ENCODE measurements around the gene UBQLN3. TPM values are rescaled to one million over a fixed set of nuclear protein-coding genes. Genes with fewer than 3 reads are reported as not detected.

Gene UBQLN3
- not detected for polyA plus RNA-seq

- H3K27ac Mint-ChIP-seq = peak within 1 kb of the TSS in 1 of 3 donors; percentile 21
- H3K36me3 Mint-ChIP-seq = no peaks in the 10 kb centered on the region
- no peak within 1 kb of the TSS for H3K4me3 Mint-ChIP-seq
- no peaks in the 10 kb centered on the region for H3K9me3 Mint-ChIP-seq
- H3K4me1 Mint-ChIP-seq = no peaks in the 10 kb centered on the region
- H3K27me3 Mint-ChIP-seq = no peaks in the 10 kb centered on the region
Observed at GRCh38 chr11:5509803-5510202, at the start of gene UBQLN3. UBQLN3 (minus strand) TSS chr11:5509957; CDS start chr11:5509558, 399 bp downstream.

- H3K9me3 Mint-ChIP-seq = no peaks in the 10 kb centered on the region
- no peaks in the 10 kb centered on the region for H3K36me3 Mint-ChIP-seq
- H3K4me3 Mint-ChIP-seq = no peak overlapping the region
- H3K27ac Mint-ChIP-seq = no peak overlapping the region
- H3K27me3 Mint-ChIP-seq = no peaks in the 10 kb centered on the region
- H3K4me1 Mint-ChIP-seq = no peaks in the 10 kb centered on the region
Observed at GRCh38 chr11:5557751-5558150, 48.0 kb upstream of the UBQLN3 start.

GRCh38 chr11:5556596-5557188 is 46.9 kb upstream of the UBQLN3 start:
- H3K27ac Mint-ChIP-seq = no peak overlapping the region
- H3K4me3 Mint-ChIP-seq = no peak overlapping the region
- H3K9me3 Mint-ChIP-seq = no peaks in the 10 kb centered on the region
- no peaks in the 10 kb centered on the region for H3K27me3 Mint-ChIP-seq
- H3K36me3 Mint-ChIP-seq = no peaks in the 10 kb centered on the region
- H3K4me1 Mint-ChIP-seq = no peaks in the 10 kb centered on the region

GRCh38 chr11:5553343-5553742 is 43.6 kb upstream of the UBQLN3 start:
- Mint-ChIP-seq H3K27me3 (no peaks in the 10 kb centered on the region), H3K4me3 (no peak overlapping the region), H3K9me3 (no peaks in the 10 kb centered on the region), H3K36me3 (peaks cover 3% of the 10 kb centered on the region), H3K4me1 (no peaks in the 10 kb centered on the region), H3K27ac (no peak overlapping the region)

- peaks cover 3% of the 10 kb centered on the region for H3K36me3 Mint-ChIP-seq
Observed at GRCh38 chr11:5550440-5551095, 40.8 kb upstream of the UBQLN3 start.

GRCh38 chr11:5548440-5548839 is 38.7 kb upstream of the UBQLN3 start, which contains the start of gene OR52H1:
OR52H1 (minus strand) TSS chr11:5548540; CDS start chr11:5545505, 3,035 bp downstream.
- Mint-ChIP-seq H3K27ac (no peak within 1 kb of the TSS), H3K4me3 (no peak within 1 kb of the TSS), H3K36me3 (peaks cover 3% of the 10 kb centered on the region), H3K9me3 (no peaks in the 10 kb centered on the region), H3K4me1 (no peaks in the 10 kb centered on the region), H3K27me3 (no peaks in the 10 kb centered on the region)

More at GRCh38 chr11:5550440-5551095, 40.8 kb upstream of the UBQLN3 start:
- Mint-ChIP-seq H3K27me3 (no peaks in the 10 kb centered on the region), H3K4me1 (no peaks in the 10 kb centered on the region), H3K4me3 (no peak overlapping the region), H3K27ac (no peak overlapping the region), H3K9me3 (no peaks in the 10 kb centered on the region)

- H3K9me3 Mint-ChIP-seq = no peaks in the 10 kb centered on the region
- H3K27me3 Mint-ChIP-seq = no peaks in the 10 kb centered on the region
- H3K27ac Mint-ChIP-seq = no peak overlapping the region
- H3K4me3 Mint-ChIP-seq = no peak overlapping the region
- no peaks in the 10 kb centered on the region for H3K4me1 Mint-ChIP-seq
- peaks cover 3% of the 10 kb centered on the region for H3K36me3 Mint-ChIP-seq
Observed at GRCh38 chr11:5547982-5548381, 38.2 kb upstream of the UBQLN3 start.

GRCh38 chr11:5546457-5546856 is 36.7 kb upstream of the UBQLN3 start:
- Mint-ChIP-seq H3K27ac (no peak overlapping the region), H3K27me3 (no peaks in the 10 kb centered on the region), H3K36me3 (peaks cover 3% of the 10 kb centered on the region), H3K9me3 (no peaks in the 10 kb centered on the region), H3K4me1 (no peaks in the 10 kb centered on the region), H3K4me3 (no peak overlapping the region)

- Mint-ChIP-seq H3K4me3 (no peak overlapping the region), H3K27ac (no peak overlapping the region), H3K36me3 (no peaks in the 10 kb centered on the region), H3K9me3 (peaks cover 0 to 12% (median 3%) of the 10 kb centered on the region in 3 donors), H3K4me1 (no peaks in the 10 kb centered on the region), H3K27me3 (no peaks in the 10 kb centered on the region)
Observed at GRCh38 chr11:5541427-5541826, 31.7 kb upstream of the UBQLN3 start.

GRCh38 chr11:5536482-5536881 is 26.7 kb upstream of the UBQLN3 start:
- Mint-ChIP-seq H3K36me3 (no peaks in the 10 kb centered on the region), H3K27me3 (no peaks in the 10 kb centered on the region), H3K9me3 (peaks cover 0 to 15% (median 3%) of the 10 kb centered on the region in 3 donors), H3K4me3 (no peak overlapping the region), H3K4me1 (no peaks in the 10 kb centered on the region), H3K27ac (no peak overlapping the region)

- Mint-ChIP-seq H3K27me3 (no peaks in the 10 kb centered on the region), H3K4me3 (no peak overlapping the region), H3K27ac (no peak overlapping the region), H3K9me3 (peaks cover 0 to 15% (median 3%) of the 10 kb centered on the region in 3 donors), H3K4me1 (peaks cover 0 to 3% (median 0%) of the 10 kb centered on the region in 3 donors), H3K36me3 (peaks cover 2% of the 10 kb centered on the region)
Observed at GRCh38 chr11:5534046-5534445, 24.3 kb upstream of the UBQLN3 start.

- Mint-ChIP-seq H3K4me3 (no peak overlapping the region), H3K36me3 (peaks cover 2% of the 10 kb centered on the region), H3K4me1 (peaks cover 0 to 4% (median 0%) of the 10 kb centered on the region in 3 donors), H3K27ac (no peak overlapping the region), H3K9me3 (peaks cover 0 to 1% (median 0%) of the 10 kb centered on the region in 3 donors), H3K27me3 (no peaks in the 10 kb centered on the region)
Observed at GRCh38 chr11:5531053-5531831, 21.5 kb upstream of the UBQLN3 start.

GRCh38 chr11:5528495-5528894 is 18.7 kb upstream of the UBQLN3 start:
- Mint-ChIP-seq H3K9me3 (no peaks in the 10 kb centered on the region), H3K4me1 (peaks cover 0 to 4% (median 0%) of the 10 kb centered on the region in 3 donors), H3K27me3 (peaks cover 1% of the 10 kb centered on the region), H3K36me3 (peaks cover 6% of the 10 kb centered on the region), H3K4me3 (no peak overlapping the region), H3K27ac (no peak overlapping the region)

- peaks cover 0 to 4% (median 0%) of the 10 kb centered on the region in 3 donors for H3K4me1 Mint-ChIP-seq
- H3K4me3 Mint-ChIP-seq = no peak overlapping the region
- H3K36me3 Mint-ChIP-seq = peaks cover 6% of the 10 kb centered on the region
- H3K27ac Mint-ChIP-seq = no peak overlapping the region
- no peaks in the 10 kb centered on the region for H3K9me3 Mint-ChIP-seq
- peaks cover 1% of the 10 kb centered on the region for H3K27me3 Mint-ChIP-seq
Observed at GRCh38 chr11:5527716-5528115, 18.0 kb upstream of the UBQLN3 start.

GRCh38 chr11:5524756-5525155 is 15.0 kb upstream of the UBQLN3 start:
- H3K4me1 Mint-ChIP-seq = peaks cover 0 to 1% (median 0%) of the 10 kb centered on the region in 3 donors
- H3K27me3 Mint-ChIP-seq = peaks cover 1% of the 10 kb centered on the region
- peaks cover 4% of the 10 kb centered on the region for H3K36me3 Mint-ChIP-seq
- no peak overlapping the region for H3K4me3 Mint-ChIP-seq
- H3K9me3 Mint-ChIP-seq = no peaks in the 10 kb centered on the region
- H3K27ac Mint-ChIP-seq = no peak overlapping the region

All from IgD-negative memory B cell (primary cell).